Caco-2 (cell line): ENCODE measurements around the gene RLF. TPM values are rescaled to one million over a fixed set of nuclear protein-coding genes. Genes with fewer than 3 reads are reported as not detected.

ENCODE experiments used
- BruUV-seq: library from RNA; stranded (reverse); fragments of 400-500 nt; replicated peaks from 2 replicates; lab custom pipeline; 2021; lab: Mats Ljungman, UMichigan
- CTCF ChIA-PET: fragments of 300-600 bp; sonication (Branson Sonifier 250); formaldehyde crosslinking; loops from one replicate; lab custom pipeline; 2022; ENCODE audit warnings: antibody characterized with exemption; lab: Charles Lee
- POLR2A ChIA-PET: fragments of 300-600 bp; sonication (Branson Sonifier 250); formaldehyde crosslinking; loops from one replicate; lab custom pipeline; 2022; ENCODE audit warnings: antibody characterized with exemption; lab: Charles Lee
- DNase-seq, 2 experiments: peaks; one replicate each; pipeline versions ENCODE4 v3.0.0 to v3.0.0-alpha.2; 2020 to 2022
- H3K27me3 ChIP-seq: replicated peaks from 2 replicates; pipeline ENCODE4 v1.6.0; 2011; ENCODE audit warnings: low read length; ENCODE audit not compliant: control insufficient read depth, insufficient read depth
- H3K36me3 ChIP-seq: 2 replicates; pipeline ENCODE4 v1.5.1; 2011; ENCODE audit warnings: low read length; ENCODE audit not compliant: control insufficient read depth, insufficient read depth
- H3K4me1 ChIP-seq: fragments of 250-450 bp; sonication (Bioruptor Pico); 2 replicates; pipeline ENCODE4 v1.5.1; 2020; ENCODE audit warnings: mild to moderate bottlenecking
- H3K4me3 ChIP-seq: 2 replicates; pipeline ENCODE4 v1.5.1; 2011; ENCODE audit warnings: low read depth, mild to moderate bottlenecking, control low read depth, low read length
- H3K9me3 ChIP-seq: fragments of 250-450 bp; sonication (Bioruptor Pico); 2 replicates; pipeline ENCODE4 v1.5.1; 2020; ENCODE audit warnings: mild to moderate bottlenecking, moderate library complexity
- H3K27ac Mint-ChIP-seq: one replicate; pipeline ENCODE4 v1.8.0; 2022; ENCODE audit warnings: mixed read lengths; ENCODE audit not compliant: unreplicated experiment
- H3K27me3 Mint-ChIP-seq: one replicate; pipeline ENCODE4 v1.8.0; 2022; ENCODE audit warnings: mixed read lengths; ENCODE audit not compliant: insufficient read depth, unreplicated experiment
- H3K36me3 Mint-ChIP-seq: one replicate; pipeline ENCODE4 v1.8.0; 2022; ENCODE audit warnings: mild to moderate bottlenecking, mixed read lengths; ENCODE audit not compliant: insufficient read depth, unreplicated experiment
- H3K4me1 Mint-ChIP-seq: one replicate; pipeline ENCODE4 v1.8.0; 2022; ENCODE audit warnings: low read depth, mixed read lengths; ENCODE audit not compliant: unreplicated experiment
- H3K4me3 Mint-ChIP-seq: one replicate; pipeline ENCODE4 v1.8.0; 2022; ENCODE audit warnings: mild to moderate bottlenecking, moderate library complexity, mixed read lengths; ENCODE audit not compliant: unreplicated experiment
- H3K9me3 Mint-ChIP-seq: one replicate; pipeline ENCODE4 v1.8.0; 2022; ENCODE audit warnings: mixed read lengths; ENCODE audit not compliant: unreplicated experiment
- intact Hi-C: fragments of 100-400 bp; cut with micrococcal nuclease; formaldehyde crosslinking; loops from one replicate; pipeline ENCODE4 v1.10.0; 2022; ENCODE audit not compliant: unreplicated experiment
- total RNA-seq: library from RNA; stranded (reverse); gene quantifications from 2 replicates; pipeline ENCODE4 v1.2.3, GENCODE V29; 2022
- TF ChIP-seq, protein P1 (sequence below), 2 experiments: fragments of 200-600 bp in 1 of 2; IDR thresholded peaks; 1 replicate in 1 of 2; 2 replicates in 1 of 2; pipeline versions ENCODE4 v1.5.1 to v1.8.0; 2011 to 2022; ENCODE audit warnings: antibody characterized with exemption in 1 of 2, control low read depth in 1 of 2, inconsistent platforms in 1 of 2, low read depth in 1 of 2, low read length in 1 of 2, mild to moderate bottlenecking in 1 of 2, moderate library complexity in 1 of 2; ENCODE audit not compliant: insufficient read depth in 1 of 2, severe bottlenecking in 1 of 2, unreplicated experiment in 1 of 2

The RLF gene
- total RNA-seq, 1 experiment from 2014 or later = 11.6 TPM

GRCh38 chr1:40245686-40246085 lies 84.5 kb downstream of the RLF start:
- Histone ChIP-seq H3K4me3 (no peak overlapping the region), H3K27me3 (no peaks in the 10 kb centered on the region), H3K4me1 (peaks cover 23% of the 10 kb centered on the region), H3K36me3 (no peaks in the 10 kb centered on the region), H3K9me3 (no peaks in the 10 kb centered on the region)
- Mint-ChIP-seq H3K9me3 (no peaks in the 10 kb centered on the region), H3K4me1 (no peaks in the 10 kb centered on the region), H3K4me3 (no peak overlapping the region), H3K27ac (peak overlapping the region; percentile 88), H3K36me3 (peaks cover 5% of the 10 kb centered on the region), H3K27me3 (no peaks in the 10 kb centered on the region)
- intact Hi-C loops = no loop called here
- CTCF ChIA-PET = no interaction called here
- POLR2A ChIA-PET = no interaction called here
- TF ChIP-seq, protein P1, sequence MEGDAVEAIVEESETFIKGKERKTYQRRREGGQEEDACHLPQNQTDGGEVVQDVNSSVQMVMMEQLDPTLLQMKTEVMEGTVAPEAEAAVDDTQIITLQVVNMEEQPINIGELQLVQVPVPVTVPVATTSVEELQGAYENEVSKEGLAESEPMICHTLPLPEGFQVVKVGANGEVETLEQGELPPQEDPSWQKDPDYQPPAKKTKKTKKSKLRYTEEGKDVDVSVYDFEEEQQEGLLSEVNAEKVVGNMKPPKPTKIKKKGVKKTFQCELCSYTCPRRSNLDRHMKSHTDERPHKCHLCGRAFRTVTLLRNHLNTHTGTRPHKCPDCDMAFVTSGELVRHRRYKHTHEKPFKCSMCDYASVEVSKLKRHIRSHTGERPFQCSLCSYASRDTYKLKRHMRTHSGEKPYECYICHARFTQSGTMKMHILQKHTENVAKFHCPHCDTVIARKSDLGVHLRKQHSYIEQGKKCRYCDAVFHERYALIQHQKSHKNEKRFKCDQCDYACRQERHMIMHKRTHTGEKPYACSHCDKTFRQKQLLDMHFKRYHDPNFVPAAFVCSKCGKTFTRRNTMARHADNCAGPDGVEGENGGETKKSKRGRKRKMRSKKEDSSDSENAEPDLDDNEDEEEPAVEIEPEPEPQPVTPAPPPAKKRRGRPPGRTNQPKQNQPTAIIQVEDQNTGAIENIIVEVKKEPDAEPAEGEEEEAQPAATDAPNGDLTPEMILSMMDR (IDR thresholded peaks at IDR 0.05; ENCODE audit: insufficient read depth in 1 of 2, low read depth in 1 of 2, low read length in 1 of 2, severe bottlenecking in 1 of 2, unreplicated experiment in 1 of 2) = no peak
- no TSS peak for BruUV-seq
- no peak for DNase-seq

- H3K4me3 ChIP-seq = no peak within 1 kb of the TSS
- H3K27me3 Mint-ChIP-seq = no peaks in the 10 kb centered on the region
- intact Hi-C loops = loop anchor here (1.0 kb wide), 1 partner anchor 10 kb away; no protein-coding TSS in a partner anchor
- no TSS peak for BruUV-seq
- no peaks in the 10 kb centered on the region for H3K4me1 Mint-ChIP-seq
- TF ChIP-seq, protein P1 (IDR thresholded peaks at IDR 0.05; ENCODE audit: insufficient read depth in 1 of 2, low read depth in 1 of 2, low read length in 1 of 2, severe bottlenecking in 1 of 2, unreplicated experiment in 1 of 2) = no peak
- ChIA-PET CTCF (interaction anchor here (0.6 to 1.2 kb wide), 3 partner anchors 91 to 987 kb away, joined by 3 to 4 read pairs (median 3); no protein-coding TSS in a partner anchor), POLR2A (interaction anchor here (1.0 kb wide), 1 partner anchor 10 kb away, joined by 3 read pairs; the partner anchor contains the start of gene ZMPSTE24)
- H3K4me1 ChIP-seq = peaks cover 23% of the 10 kb centered on the region
- H3K9me3 Mint-ChIP-seq = no peaks in the 10 kb centered on the region
- H3K36me3 ChIP-seq = no peaks in the 10 kb centered on the region
- H3K27me3 ChIP-seq = no peaks in the 10 kb centered on the region
- peak; percentile 61 to 65 for DNase-seq
- H3K4me3 Mint-ChIP-seq = no peak within 1 kb of the TSS
- no peak within 1 kb of the TSS for H3K27ac Mint-ChIP-seq
- no peaks in the 10 kb centered on the region for H3K9me3 ChIP-seq
- peaks cover 5% of the 10 kb centered on the region for H3K36me3 Mint-ChIP-seq
These were observed 86.5 kb downstream of the RLF start, which contains the start of gene TMCO2 for GRCh38 chr1:40247655-40248054. Gene TMCO2 (plus strand): TSS chr1:40247937. CDS start chr1:40247994, 57 bp downstream.

DNA sequence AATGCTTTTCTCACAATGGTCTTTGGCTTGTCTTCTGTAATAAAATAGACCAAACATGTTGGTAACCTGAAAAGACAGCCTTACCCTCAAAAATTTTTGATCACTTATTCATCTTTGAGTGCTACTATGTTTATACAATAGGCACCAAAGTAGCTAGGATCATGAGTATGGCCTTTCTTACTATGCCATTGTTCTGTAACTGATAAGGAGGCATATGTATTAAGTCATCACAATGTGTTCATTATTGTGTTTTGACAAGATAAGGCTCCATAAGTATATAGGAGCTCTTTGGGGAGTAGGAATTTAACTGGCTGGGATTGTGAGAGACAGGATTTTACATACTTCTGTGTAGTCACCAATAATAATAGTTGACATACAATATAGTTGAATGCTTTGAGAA lies 87.2 kb downstream of the RLF start:
- no peaks in the 10 kb centered on the region for H3K9me3 Mint-ChIP-seq
- DNase-seq = no peak
- Histone ChIP-seq H3K36me3 (no peaks in the 10 kb centered on the region), H3K4me3 (no peak overlapping the region), H3K27me3 (no peaks in the 10 kb centered on the region), H3K9me3 (no peaks in the 10 kb centered on the region), H3K4me1 (peaks cover 18% of the 10 kb centered on the region)
- peaks cover 5% of the 10 kb centered on the region for H3K36me3 Mint-ChIP-seq
- TF ChIP-seq, protein P1 (IDR thresholded peaks at IDR 0.05; ENCODE audit: insufficient read depth in 1 of 2, low read depth in 1 of 2, low read length in 1 of 2, severe bottlenecking in 1 of 2, unreplicated experiment in 1 of 2) = no peak
- no peak overlapping the region for H3K27ac Mint-ChIP-seq
- no TSS peak for BruUV-seq
- H3K27me3 Mint-ChIP-seq = no peaks in the 10 kb centered on the region
- ChIA-PET POLR2A (no interaction called here), CTCF (interaction anchor here (1.0 to 1.2 kb wide), 2 partner anchors 90 to 104 kb away, joined by 3 to 4 read pairs; no protein-coding TSS in a partner anchor)
- intact Hi-C loops = no loop called here
- H3K4me3 Mint-ChIP-seq = no peak overlapping the region
- H3K4me1 Mint-ChIP-seq = no peaks in the 10 kb centered on the region
